HG03045 (cell line): ENCODE data around the gene TIAM2.
"Not testable (repeated sequence)": the region's sequence is repeated elsewhere in the genome, so short reads cannot be mapped to it uniquely, and the experiment has no call there.

Source experiments
- ATAC-seq: cut with Tn5 transposase; IDR thresholded peaks from one replicate; pipeline ENCODE4 v1.9.1; 2021; ENCODE audit warnings: mild to moderate bottlenecking, moderate library complexity; ENCODE audit not compliant: unreplicated experiment

TIAM2 gene

GRCh38 chr6:155221086-155221485 lies 226.0 kb downstream of the TIAM2 start:
- no peak for ATAC-seq

- ATAC-seq, result no peak
Measured at GRCh38 chr6:155222506-155222905, 227.4 kb downstream of the TIAM2 start.

GRCh38 chr6:155223646-155224451 lies 228.7 kb downstream of the TIAM2 start:
- peak; percentile 96 for ATAC-seq

GRCh38 chr6:155224618-155225017 lies 229.5 kb downstream of the TIAM2 start:
- no peak for ATAC-seq

- ATAC-seq, result no peak
Measured at GRCh38 chr6:155227046-155227445, 231.9 kb downstream of the TIAM2 start.

- ATAC-seq, result no peak
Measured at GRCh38 chr6:155228546-155229166, 233.5 kb downstream of the TIAM2 start.

GRCh38 chr6:155230975-155231374 lies 235.9 kb downstream of the TIAM2 start:
- ATAC-seq, result not testable (repeated sequence)

- no peak for ATAC-seq
Measured at GRCh38 chr6:155232848-155233247, 237.7 kb downstream of the TIAM2 start.

GRCh38 chr6:155234167-155234566 lies 239.1 kb downstream of the TIAM2 start:
- no peak for ATAC-seq

GRCh38 chr6:155234687-155235086 lies 239.6 kb downstream of the TIAM2 start:
- no peak for ATAC-seq

- ATAC-seq, result no peak
Measured at GRCh38 chr6:155235087-155235486, 240.0 kb downstream of the TIAM2 start.

- ATAC-seq, result no peak
Measured at GRCh38 chr6:155237613-155238012, 242.5 kb downstream of the TIAM2 start.

GRCh38 chr6:155240905-155241600 lies 245.9 kb downstream of the TIAM2 start:
- no peak for ATAC-seq

- no peak for ATAC-seq
Measured at GRCh38 chr6:155241966-155242365, 246.9 kb downstream of the TIAM2 start.

- ATAC-seq, result no peak
Measured at GRCh38 chr6:155244434-155244833, 249.3 kb downstream of the TIAM2 start.

GRCh38 chr6:155245193-155245592 lies 250.1 kb downstream of the TIAM2 start:
- no peak for ATAC-seq

GRCh38 chr6:155245831-155246230 lies 250.7 kb downstream of the TIAM2 start:
- no peak for ATAC-seq

- ATAC-seq, result no peak
Measured at GRCh38 chr6:155246825-155247224, 251.7 kb downstream of the TIAM2 start.

- no peak for ATAC-seq
Measured at GRCh38 chr6:155247618-155248007, 252.5 kb downstream of the TIAM2 start.

- ATAC-seq, result peak; percentile 61
Measured at GRCh38 chr6:155248008-155249001, 253.2 kb downstream of the TIAM2 start.
